Osteoblast (primary cell): Measurements from ENCODE around the gene CT55. TPM values are rescaled to one million over a fixed set of nuclear protein-coding genes. Genes with fewer than 3 reads are reported as not detected.
"Not testable (repeated sequence)": the region's sequence is repeated elsewhere in the genome, so short reads cannot be mapped to it uniquely, and the experiment has no call there.

Experiments
- DNase-seq: peaks from one replicate; pipeline ENCODE4 v3.0.0; 2011; ENCODE audit warnings: low spot score, mixed read lengths; ENCODE audit not compliant: insufficient read length; ENCODE audit errors: missing footprints
- H2AFZ ChIP-seq: 2 replicates; pipeline ENCODE4 v1.6.0; 2011; ENCODE audit warnings: mild to moderate bottlenecking, low read length
- H3K27ac ChIP-seq: 2 replicates; pipeline ENCODE4 v1.5.1; 2011; ENCODE audit warnings: mild to moderate bottlenecking, low read depth, low read length, moderate library complexity
- H3K27me3 ChIP-seq: 2 replicates; pipeline ENCODE4 v1.6.0; 2012; ENCODE audit warnings: mild to moderate bottlenecking, control low read depth, inconsistent platforms, low read length, moderate library complexity; ENCODE audit not compliant: insufficient read depth
- H3K36me3 ChIP-seq: 2 replicates; pipeline ENCODE4 v1.5.1; 2011; ENCODE audit warnings: mild to moderate bottlenecking, low read length, control low read depth, moderate library complexity; ENCODE audit not compliant: insufficient read depth
- H3K4me1 ChIP-seq: 2 replicates; pipeline ENCODE4 v1.5.1; 2011; ENCODE audit warnings: mild to moderate bottlenecking, low read length, control low read depth, moderate library complexity; ENCODE audit not compliant: insufficient read depth
- H3K4me2 ChIP-seq: 2 replicates; pipeline ENCODE4 v1.6.0; 2011; ENCODE audit warnings: mild to moderate bottlenecking, low read length; ENCODE audit not compliant: insufficient read depth
- H3K4me3 ChIP-seq: fragments of 200-600 bp; sonication (generic); 3 replicates; pipeline ENCODE4 v1.5.1; 2012; ENCODE audit warnings: mild to moderate bottlenecking, low read length, inconsistent platforms; ENCODE audit not compliant: insufficient read depth
- H3K79me2 ChIP-seq: 2 replicates; pipeline ENCODE4 v1.6.0; 2012; ENCODE audit warnings: mild to moderate bottlenecking, low read length, control low read depth, inconsistent platforms; ENCODE audit not compliant: insufficient read depth
- H3K9me3 ChIP-seq: 2 replicates; pipeline ENCODE4 v1.5.1; 2011; ENCODE audit warnings: low read depth, low read length, control low read depth
- H4K20me1 ChIP-seq: 2 replicates; pipeline ENCODE4 v1.6.0; 2012; ENCODE audit warnings: mild to moderate bottlenecking, low read length, control low read depth; ENCODE audit not compliant: insufficient read depth
- CTCF ChIP-seq: IDR thresholded peaks from 2 replicates; pipeline ENCODE4 v1.5.1; 2011; ENCODE audit warnings: mild to moderate bottlenecking, low read depth, low read length, moderate library complexity; ENCODE audit errors: extremely low read depth
- total RNA-seq: library from RNA; depleted of rRNA; stranded (reverse); fragments of >200 nt; gene quantifications from 2 replicates; pipeline ENCODE4 v1.2.3, GENCODE V29; 2012

Gene CT55
- total RNA-seq, 1 donor: not detected

GRCh38 chrX:135178636-135179035 is 7.4 kb upstream of the CT55 start:
- Histone ChIP-seq H4K20me1 (no peaks in the 10 kb centered on the region), H3K4me1 (no peaks in the 10 kb centered on the region), H3K79me2 (no peaks in the 10 kb centered on the region), H2AFZ (no peak overlapping the region), H3K27ac (no peak overlapping the region), H3K27me3 (no peaks in the 10 kb centered on the region), H3K4me2 (no peak overlapping the region), H3K4me3 (no peak overlapping the region), H3K36me3 (no peaks in the 10 kb centered on the region), H3K9me3 (no peaks in the 10 kb centered on the region)
- no peak for TF ChIP-seq CTCF
- DNase-seq: no peak

- no peak overlapping the region for H3K4me3 ChIP-seq
Observed at GRCh38 chrX:135170468-135170867, 730 bp downstream of the CT55 start.

GRCh38 chrX:135169534-135169933 is 1.7 kb downstream of the CT55 start:
- not testable (repeated sequence) for H3K9me3 ChIP-seq, H3K27ac ChIP-seq, H4K20me1 ChIP-seq, H2AFZ ChIP-seq, DNase-seq, H3K27me3 ChIP-seq, H3K4me1 ChIP-seq, H3K36me3 ChIP-seq, H3K79me2 ChIP-seq, H3K4me2 ChIP-seq, H3K4me3 ChIP-seq

More at GRCh38 chrX:135170468-135170867, 730 bp downstream of the CT55 start:
- TF ChIP-seq CTCF: no peak
- no peak overlapping the region for H3K4me2 ChIP-seq
- no peaks in the 10 kb centered on the region for H4K20me1 ChIP-seq
- no peak for DNase-seq
- no peak overlapping the region for H2AFZ ChIP-seq
- H3K27ac ChIP-seq: no peak overlapping the region
- no peaks in the 10 kb centered on the region for H3K79me2 ChIP-seq
- H3K36me3 ChIP-seq: no peaks in the 10 kb centered on the region
- H3K4me1 ChIP-seq: no peaks in the 10 kb centered on the region
- H3K27me3 ChIP-seq: no peaks in the 10 kb centered on the region
- no peaks in the 10 kb centered on the region for H3K9me3 ChIP-seq

GRCh38 chrX:135168486-135168885 is 2.7 kb downstream of the CT55 start:
- Histone ChIP-seq H3K79me2 (no peaks in the 10 kb centered on the region), H3K27ac (no peak overlapping the region), H3K4me1 (no peaks in the 10 kb centered on the region), H4K20me1 (no peaks in the 10 kb centered on the region), H3K4me3 (no peak overlapping the region), H3K27me3 (no peaks in the 10 kb centered on the region), H2AFZ (no peak overlapping the region), H3K4me2 (no peak overlapping the region), H3K9me3 (no peaks in the 10 kb centered on the region), H3K36me3 (no peaks in the 10 kb centered on the region)
- DNase-seq: no peak
- no peak for TF ChIP-seq CTCF

GRCh38 chrX:135154688-135155087 is 16.5 kb downstream of the CT55 start:
- not testable (repeated sequence) for H4K20me1 ChIP-seq, H3K9me3 ChIP-seq, H3K27ac ChIP-seq, H3K4me2 ChIP-seq, DNase-seq, H3K4me1 ChIP-seq, H3K36me3 ChIP-seq, H2AFZ ChIP-seq, H3K4me3 ChIP-seq, H3K27me3 ChIP-seq, H3K79me2 ChIP-seq

- H3K4me3 ChIP-seq, H3K36me3 ChIP-seq, H3K27me3 ChIP-seq, H3K4me1 ChIP-seq, H4K20me1 ChIP-seq, H3K79me2 ChIP-seq, DNase-seq, H3K9me3 ChIP-seq, H2AFZ ChIP-seq, H3K27ac ChIP-seq, H3K4me2 ChIP-seq: not testable (repeated sequence)
Observed at GRCh38 chrX:135126145-135126544, 45.1 kb downstream of the CT55 start.

GRCh38 chrX:135120056-135120576 is 51.1 kb downstream of the CT55 start, which contains the start of gene ETDB:
Gene ETDB, minus strand, starts transcription at chrX:135120526. Its CDS starts 1,265 bp downstream, at chrX:135119261.
- DNase-seq, H3K4me1 ChIP-seq, H3K9me3 ChIP-seq, H3K79me2 ChIP-seq, H3K4me2 ChIP-seq, H3K27me3 ChIP-seq, H2AFZ ChIP-seq, H4K20me1 ChIP-seq, H3K27ac ChIP-seq, H3K4me3 ChIP-seq, H3K36me3 ChIP-seq: not testable (repeated sequence)
